Transverse colon (tissue), 4 donors: ENCODE data around the gene GLOD4.
"Not testable (repeated sequence)": the region's sequence is repeated elsewhere in the genome, so short reads cannot be mapped to it uniquely, and the experiment has no call there.

Experiments
- CTCF ChIP-seq, 5 experiments: fragments of 200-600 bp in 3 of 5; fragments of 450-650 bp in 2 of 5; sonication (generic) in 3 of 5; IDR thresholded peaks; 1 replicate in 2 of 5; 2 replicates in 3 of 5; pipeline ENCODE4 v1.5.1; 2016 to 2017; ENCODE audit warnings: antibody characterized with exemption in 5 of 5, inconsistent platforms in 3 of 5, mild to moderate bottlenecking in 2 of 5, moderate library complexity in 1 of 5
- POLR2A ChIP-seq: fragments of 450-650 bp; IDR thresholded peaks from one replicate; pipeline ENCODE4 v1.6.1; 2016; ENCODE audit warnings: antibody characterized with exemption, mild to moderate bottlenecking, moderate library complexity
- POLR2AphosphoS5 ChIP-seq, 3 donors: sonication (generic); formaldehyde crosslinking; IDR thresholded peaks; one replicate each; pipeline ENCODE4 v1.6.1; 2016; ENCODE audit warnings: antibody characterized with exemption in 3 of 3

DNA sequence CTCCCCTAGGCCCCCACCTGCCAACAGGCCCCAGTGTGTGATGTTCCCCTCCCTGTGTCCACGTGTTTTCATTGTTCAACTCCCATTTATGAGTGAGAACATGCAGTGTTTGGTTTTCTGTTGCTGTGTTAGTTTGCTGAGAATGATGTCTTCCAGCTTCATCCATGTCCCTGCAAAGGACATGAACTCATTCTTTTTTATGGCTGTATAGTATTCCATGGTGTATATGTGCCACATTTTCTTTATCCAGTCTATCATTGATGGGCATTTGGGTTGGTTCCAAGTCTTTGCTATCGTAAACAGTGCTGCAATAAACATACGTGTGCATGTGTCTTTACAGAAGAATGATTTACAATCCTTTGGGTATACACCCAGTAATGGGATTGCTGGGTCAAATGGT lies 47.5 kb upstream of the GLOD4 start:
- not testable (repeated sequence) for TF ChIP-seq POLR2A; CTCF (IDR thresholded peaks at IDR 0.05); POLR2AphosphoS5 (IDR thresholded peaks at IDR 0.05)
